ENCODE data around the gene PFKFB2. TPM values are rescaled to one million over a fixed set of nuclear protein-coding genes. Genes with fewer than 3 reads are reported as not detected.

PFKFB2 gene
- total and polyA plus RNA-seq, 7 experiments from 2014 or later: 0.64 to 4.6 (median 2.5) TPM

DNA sequence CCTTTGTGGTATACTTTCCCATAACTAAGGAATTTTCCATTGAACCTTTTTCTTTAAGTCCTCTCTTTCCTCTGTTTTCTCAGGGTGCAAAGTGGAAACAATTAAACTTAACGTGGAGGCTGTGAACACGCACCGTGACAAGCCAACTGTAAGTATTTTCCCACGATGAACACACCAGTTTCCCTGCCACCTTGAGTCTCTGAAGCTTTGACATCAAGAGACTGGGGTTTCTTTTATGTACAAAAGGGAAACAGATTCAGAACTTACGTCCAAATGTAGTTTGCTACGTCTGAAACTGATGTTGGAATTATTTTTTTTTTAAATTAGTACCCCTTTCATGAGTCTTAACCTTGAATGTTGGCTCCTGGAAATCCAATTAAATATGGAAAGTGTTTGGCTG is 18.4 kb downstream of the PFKFB2 start:
- H3K9me3 ChIP-seq (ENCODE audit: control insufficient read depth in 2 of 3, low read length in 3 of 3): no peaks in the 10 kb centered on the region
- DNase-seq (peak in 7 of 9 donors; percentile 53 to 77 (median 64)), ATAC-seq (peak; percentile 74)
- Mint-ChIP-seq H3K27me3 (peaks cover 0 to 25% (median 0%) of the 10 kb centered on the region in 5 donors), H3K4me3 (peak overlapping the region in 9 of 10 donors; percentile 64 to 87 (median 72)), H3K36me3 (peaks cover 0 to 26% (median 14%) of the 10 kb centered on the region in 5 donors), H3K9me3 (no peaks in the 10 kb centered on the region), H3K27ac (peak overlapping the region in 8 of 9 donors; percentile 69 to 95 (median 71)), H3K4me1 (peaks cover 26 to 47% (median 42%) of the 10 kb centered on the region in 7 donors)
- H3K27me3 ChIP-seq (ENCODE audit: control insufficient read depth in 2 of 2, insufficient read depth in 2 of 2, low read length in 2 of 2): no peaks in the 10 kb centered on the region
- ChIA-PET CTCF (interaction anchor here (0.7 to 2.6 kb wide), 7 partner anchors 12 to 333 kb away, joined by 3 to 9 read pairs (median 4); no protein-coding TSS in a partner anchor), POLR2A (interaction anchor here (0.6 to 2.0 kb wide), 6 partner anchors 19 to 337 kb away, joined by 3 to 10 read pairs (median 4); partner anchors contain the start of gene PFKFB2)
- H3K4me1 ChIP-seq (ENCODE audit: control insufficient read depth in 2 of 2, insufficient read depth in 2 of 2, low read length in 2 of 2): peaks cover 6 to 29% of the 10 kb centered on the region in 2 donors
- no peaks in the 10 kb centered on the region for H3K36me3 ChIP-seq (ENCODE audit: control insufficient read depth in 2 of 3, insufficient read depth in 3 of 3, low read length in 3 of 3)
- peak overlapping the region; percentile 11 for H3K4me3 ChIP-seq (ENCODE audit: low read length)
- intact Hi-C loops (cut with micrococcal nuclease): loop anchor here in 1 of 2 donors (1.0 kb wide), 1 partner anchor 18 kb away; the partner anchor contains the start of gene PFKFB2
- peak overlapping the region; percentile 5 for H3K27ac ChIP-seq (ENCODE audit: low read depth, low read length)

DNA sequence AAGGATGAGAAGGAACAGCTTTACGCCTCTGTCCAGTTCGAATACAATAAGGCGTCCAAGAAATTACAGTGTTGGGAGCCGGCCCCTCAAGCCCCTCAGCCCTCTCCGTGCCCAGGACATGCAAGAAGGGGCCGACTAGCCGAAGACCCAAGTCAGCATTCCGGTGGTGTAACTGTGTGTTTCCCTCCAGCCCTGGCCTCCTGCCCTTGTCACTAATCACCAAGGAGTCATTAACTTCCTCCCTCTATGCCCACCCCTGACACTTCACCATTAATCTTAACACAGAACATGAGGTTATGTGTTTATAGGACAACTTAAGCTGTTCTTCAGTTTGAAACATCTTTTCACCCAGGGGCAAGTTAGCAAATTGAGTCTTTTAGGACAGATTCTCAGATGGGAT is 19.2 kb downstream of the PFKFB2 start:
- POLR2A ChIA-PET: interaction anchor here (1.5 to 2.0 kb wide), 2 partner anchors 19 to 25 kb away, joined by 3 to 10 read pairs; partner anchors contain the start of gene PFKFB2
- CTCF ChIA-PET: interaction anchor here (2.0 kb wide), 1 partner anchor 22 kb away, joined by 8 read pairs; the partner anchor contains the start of gene YOD1
- H3K27ac Mint-ChIP-seq: peak overlapping the region in 5 of 9 donors; percentile 44 to 95 (median 70)
- Histone ChIP-seq H3K27me3 (ENCODE audit: control insufficient read depth in 2 of 2, insufficient read depth in 2 of 2, low read length in 2 of 2) (no peaks in the 10 kb centered on the region), H3K4me3 (ENCODE audit: low read length) (no peak overlapping the region), H3K27ac (ENCODE audit: low read depth, low read length) (no peak overlapping the region), H3K4me1 (ENCODE audit: control insufficient read depth in 2 of 2, insufficient read depth in 2 of 2, low read length in 2 of 2) (peaks cover 6 to 29% of the 10 kb centered on the region in 2 donors), H3K9me3 (ENCODE audit: control insufficient read depth in 2 of 3, low read length in 3 of 3) (no peaks in the 10 kb centered on the region), H3K36me3 (ENCODE audit: control insufficient read depth in 2 of 3, insufficient read depth in 3 of 3, low read length in 3 of 3) (no peaks in the 10 kb centered on the region)
- DNase-seq (no peak), ATAC-seq (no peak)
- peaks cover 26 to 47% (median 42%) of the 10 kb centered on the region in 7 donors for H3K4me1 Mint-ChIP-seq
- H3K9me3 Mint-ChIP-seq: no peaks in the 10 kb centered on the region
- intact Hi-C loops (cut with micrococcal nuclease): no loop called here
- peaks cover 0 to 22% (median 11%) of the 10 kb centered on the region in 5 donors for H3K36me3 Mint-ChIP-seq
- peak overlapping the region in 3 of 10 donors; percentile 66 to 87 (median 71) for H3K4me3 Mint-ChIP-seq
- peaks cover 0 to 30% (median 0%) of the 10 kb centered on the region in 5 donors for H3K27me3 Mint-ChIP-seq

DNA sequence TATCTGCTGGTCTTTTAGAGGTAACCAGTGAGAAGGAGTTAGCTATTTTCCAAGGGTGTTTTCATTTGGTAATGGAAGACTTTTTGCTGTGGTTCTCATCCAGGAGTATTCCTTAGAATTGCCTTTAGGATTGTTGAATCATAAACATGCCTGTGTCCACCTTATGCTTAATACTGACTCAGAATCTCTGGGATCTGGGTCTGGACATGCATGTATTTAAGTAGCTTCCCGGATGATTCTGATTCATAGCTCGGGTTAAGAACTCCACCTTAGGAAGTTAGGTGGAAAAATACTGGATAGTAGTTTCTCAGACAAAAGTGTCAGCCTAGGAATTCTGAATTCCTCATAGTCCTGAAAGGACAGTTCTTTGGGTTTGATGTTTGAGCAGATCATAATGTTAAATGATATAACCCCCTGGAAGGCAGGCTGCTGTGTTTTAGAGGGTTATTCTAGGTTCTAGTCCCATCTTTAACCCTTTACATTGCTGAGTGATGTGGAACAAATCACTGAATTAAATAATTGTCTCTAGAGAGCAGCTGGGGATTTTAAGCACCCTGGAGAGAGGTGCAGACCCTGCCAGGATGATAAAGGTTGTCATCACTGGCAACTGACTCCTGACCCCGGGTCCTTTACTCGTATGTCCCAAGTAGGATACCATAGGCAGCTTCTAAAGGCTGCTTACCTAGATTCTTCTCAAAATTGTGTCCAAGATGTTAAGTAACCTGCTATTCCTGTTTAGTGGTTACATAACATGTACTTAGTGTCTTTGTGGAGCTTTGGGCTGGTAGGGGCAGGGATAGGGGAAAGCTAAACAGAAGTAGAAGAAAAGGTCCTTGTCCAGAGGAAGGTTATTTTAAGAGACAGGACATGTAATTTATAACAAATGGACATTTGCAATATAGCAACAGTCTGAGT is 21.1 kb downstream of the PFKFB2 start:
- Histone ChIP-seq H3K9me3 (ENCODE audit: control insufficient read depth in 2 of 3, low read length in 3 of 3) (no peaks in the 10 kb centered on the region), H3K27ac (ENCODE audit: low read depth, low read length) (no peak overlapping the region), H3K27me3 (ENCODE audit: control insufficient read depth in 2 of 2, insufficient read depth in 2 of 2, low read length in 2 of 2) (no peaks in the 10 kb centered on the region), H3K4me1 (ENCODE audit: control insufficient read depth in 2 of 2, insufficient read depth in 2 of 2, low read length in 2 of 2) (peaks cover 6 to 28% of the 10 kb centered on the region in 2 donors), H3K36me3 (ENCODE audit: control insufficient read depth in 2 of 3, insufficient read depth in 3 of 3, low read length in 3 of 3) (no peaks in the 10 kb centered on the region), H3K4me3 (ENCODE audit: low read length) (no peak overlapping the region)
- H3K4me3 Mint-ChIP-seq: no peak overlapping the region
- DNase-seq: no peak
- no peak for ATAC-seq
- ChIA-PET POLR2A (interaction anchor here (1.0 to 1.7 kb wide), 2 partner anchors 10 to 25 kb away, joined by 3 to 6 read pairs; no protein-coding TSS in a partner anchor), CTCF (interaction anchor here (0.8 to 2.8 kb wide), 5 partner anchors 15 to 426 kb away, joined by 3 to 9 read pairs (median 4); partner anchors contain the start of genes C4BPB, PFKFB2 and YOD1)
- peak overlapping the region in 2 of 9 donors; percentile 15 to 72 for H3K27ac Mint-ChIP-seq
- peaks cover 23 to 48% (median 39%) of the 10 kb centered on the region in 7 donors for H3K4me1 Mint-ChIP-seq
- intact Hi-C loops (cut with micrococcal nuclease): no loop called here
- peaks cover under 1 to 11% (median 4%) of the 10 kb centered on the region in 5 donors for H3K36me3 Mint-ChIP-seq
- H3K27me3 Mint-ChIP-seq: peaks cover 0 to 34% (median 0%) of the 10 kb centered on the region in 5 donors
- no peaks in the 10 kb centered on the region for H3K9me3 Mint-ChIP-seq

DNA sequence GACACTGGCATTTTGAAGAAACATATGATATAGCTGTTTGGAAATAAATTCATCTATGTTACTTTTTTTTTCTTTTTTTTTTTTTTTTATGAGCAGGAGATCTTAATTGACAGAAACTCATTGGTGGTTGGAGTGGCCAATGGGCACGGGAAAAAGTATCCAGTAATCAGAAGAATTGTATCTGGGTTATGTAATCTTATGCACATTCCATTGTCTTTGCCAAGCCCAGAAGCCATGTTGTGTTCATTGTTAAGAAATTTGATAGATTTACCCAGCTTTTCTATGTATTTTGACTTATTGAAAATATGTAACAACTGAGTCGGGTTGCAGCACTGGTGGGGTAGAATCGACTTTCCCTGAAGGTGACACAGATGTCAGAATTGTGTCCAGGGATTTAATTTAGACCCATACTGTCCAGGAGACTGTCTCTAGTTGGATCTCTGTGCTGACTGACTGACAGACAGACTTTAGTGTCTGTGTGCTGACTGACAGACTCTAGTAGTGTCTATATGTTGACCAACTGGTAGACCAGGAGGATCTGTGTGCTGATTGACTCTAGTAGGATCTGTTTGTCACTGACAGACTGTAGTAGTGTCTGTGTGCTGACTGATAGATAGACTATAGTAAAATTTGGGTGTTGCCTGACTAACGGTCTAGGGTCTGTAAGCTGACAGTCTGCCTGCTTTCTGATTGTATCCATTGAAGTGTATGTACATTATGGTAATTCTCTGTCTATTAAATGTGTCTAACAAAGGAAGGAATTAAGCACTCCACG is 23.3 kb downstream of the PFKFB2 start:
- Histone ChIP-seq H3K36me3 (ENCODE audit: control insufficient read depth in 2 of 3, insufficient read depth in 3 of 3, low read length in 3 of 3) (no peaks in the 10 kb centered on the region), H3K4me1 (ENCODE audit: control insufficient read depth in 2 of 2, insufficient read depth in 2 of 2, low read length in 2 of 2) (peaks cover 6 to 8% of the 10 kb centered on the region in 2 donors), H3K9me3 (ENCODE audit: control insufficient read depth in 2 of 3, low read length in 3 of 3) (no peaks in the 10 kb centered on the region), H3K27me3 (ENCODE audit: control insufficient read depth in 2 of 2, insufficient read depth in 2 of 2, low read length in 2 of 2) (no peaks in the 10 kb centered on the region), H3K4me3 (ENCODE audit: low read length) (no peak overlapping the region), H3K27ac (ENCODE audit: low read depth, low read length) (no peak overlapping the region)
- no peaks in the 10 kb centered on the region for H3K9me3 Mint-ChIP-seq
- peaks cover 0 to 43% (median 0%) of the 10 kb centered on the region in 5 donors for H3K27me3 Mint-ChIP-seq
- peak overlapping the region in 1 of 9 donors; percentile 51 for H3K27ac Mint-ChIP-seq
- DNase-seq: no peak
- no peak for ATAC-seq
- H3K36me3 Mint-ChIP-seq: peaks cover 0 to 4% (median 4%) of the 10 kb centered on the region in 5 donors
- H3K4me3 Mint-ChIP-seq: no peak overlapping the region
- peaks cover 7 to 27% (median 17%) of the 10 kb centered on the region in 7 donors for H3K4me1 Mint-ChIP-seq
- intact Hi-C loops (cut with micrococcal nuclease): loop anchor here (2.0 to 5.0 kb wide), 7 partner anchors 34 to 422 kb away; partner anchors contain the start of gene FCMR (in 1 of the 2)
- CTCF ChIA-PET: interaction anchor here (0.7 to 1.1 kb wide), 3 partner anchors 27 to 632 kb away, joined by 3 to 5 read pairs (median 3); no protein-coding TSS in a partner anchor
- POLR2A ChIA-PET: interaction anchor here (1.1 to 1.7 kb wide), 2 partner anchors 8 to 26 kb away, joined by 5 to 6 read pairs; no protein-coding TSS in a partner anchor

DNA sequence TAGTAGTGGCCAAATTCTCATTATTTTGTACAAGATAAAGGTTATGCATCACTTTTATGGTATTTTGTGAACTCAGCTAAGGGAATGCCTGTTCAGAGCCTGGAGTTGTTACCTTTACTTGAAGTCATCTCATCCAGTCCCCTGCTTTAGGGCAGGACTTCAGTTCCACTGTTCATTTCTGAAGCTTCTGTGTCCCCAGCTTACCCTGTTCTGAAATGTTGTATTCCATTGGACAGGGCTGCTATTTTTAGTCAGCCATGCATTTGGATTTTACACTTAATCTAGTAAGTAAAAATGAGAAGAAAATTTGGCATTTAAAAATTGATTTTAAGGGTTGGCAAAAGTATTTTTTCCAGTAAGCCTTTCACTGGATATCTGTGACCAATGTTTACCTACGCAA is 23.9 kb downstream of the PFKFB2 start:
- Histone ChIP-seq H3K4me3 (ENCODE audit: low read length) (no peak overlapping the region), H3K9me3 (ENCODE audit: control insufficient read depth in 2 of 3, low read length in 3 of 3) (no peaks in the 10 kb centered on the region), H3K4me1 (ENCODE audit: control insufficient read depth in 2 of 2, insufficient read depth in 2 of 2, low read length in 2 of 2) (peaks cover 0 to 1% of the 10 kb centered on the region in 2 donors), H3K36me3 (ENCODE audit: control insufficient read depth in 2 of 3, insufficient read depth in 3 of 3, low read length in 3 of 3) (no peaks in the 10 kb centered on the region), H3K27ac (ENCODE audit: low read depth, low read length) (no peak overlapping the region), H3K27me3 (ENCODE audit: control insufficient read depth in 2 of 2, insufficient read depth in 2 of 2, low read length in 2 of 2) (no peaks in the 10 kb centered on the region)
- H3K27ac Mint-ChIP-seq: peak overlapping the region in 1 of 9 donors; percentile 5
- ChIA-PET CTCF (no interaction called here), POLR2A (interaction anchor here (1.1 kb wide), 1 partner anchor 27 kb away, joined by 5 read pairs; no protein-coding TSS in a partner anchor)
- DNase-seq (no peak), ATAC-seq (no peak)
- peaks cover 0 to 48% (median 0%) of the 10 kb centered on the region in 5 donors for H3K27me3 Mint-ChIP-seq
- intact Hi-C loops (cut with micrococcal nuclease): loop anchor here (1.0 to 5.0 kb wide), 10 partner anchors 27 to 443 kb away; partner anchors contain the start of gene FCMR (in 1 of the 2)
- H3K36me3 Mint-ChIP-seq: peaks cover 0 to 4% (median 4%) of the 10 kb centered on the region in 5 donors
- peaks cover under 1 to 21% (median 11%) of the 10 kb centered on the region in 7 donors for H3K4me1 Mint-ChIP-seq
- no peak overlapping the region for H3K4me3 Mint-ChIP-seq
- H3K9me3 Mint-ChIP-seq: no peaks in the 10 kb centered on the region
